NK-92 (cell line): Measurements from ENCODE around the gene LPAR6.

Experiments
- DNase-seq: peaks from one replicate; lab custom pipeline; 2025; ENCODE audit not compliant: unreplicated experiment; lab: John Stamatoyannopoulos, UW

The LPAR6 gene

GRCh38 chr13:48415516-48415915 is 2.6 kb upstream of the LPAR6 start:
- DNase-seq, result no peak

GRCh38 chr13:48414501-48414900 is 1.6 kb upstream of the LPAR6 start:
- DNase-seq, result no peak

GRCh38 chr13:48411841-48412531 is 927 bp downstream of the LPAR6 start:
- no peak for DNase-seq

GRCh38 chr13:48411147-48411794 is 1.6 kb downstream of the LPAR6 start:
- no peak for DNase-seq

- DNase-seq, result no peak
These were observed 2.7 kb downstream of the LPAR6 start for GRCh38 chr13:48410199-48410598.

- DNase-seq, result no peak
These were observed 7.0 kb downstream of the LPAR6 start for GRCh38 chr13:48405875-48406274.

- DNase-seq, result no peak
These were observed 8.0 kb downstream of the LPAR6 start for GRCh38 chr13:48404952-48405351.

GRCh38 chr13:48403913-48404312 is 9.0 kb downstream of the LPAR6 start:
- DNase-seq, result no peak

- DNase-seq, result no peak
These were observed 9.7 kb downstream of the LPAR6 start for GRCh38 chr13:48403151-48403631.

- DNase-seq, result no peak
These were observed 10.5 kb downstream of the LPAR6 start for GRCh38 chr13:48402325-48402932.

GRCh38 chr13:48401480-48401879 is 11.4 kb downstream of the LPAR6 start:
- DNase-seq, result no peak

GRCh38 chr13:48400850-48401291 is 12.0 kb downstream of the LPAR6 start:
- no peak for DNase-seq

- DNase-seq, result no peak
These were observed 12.7 kb downstream of the LPAR6 start for GRCh38 chr13:48400090-48400694.

- no peak for DNase-seq
These were observed 14.3 kb downstream of the LPAR6 start for GRCh38 chr13:48398450-48399095.

- DNase-seq, result no peak
These were observed 15.2 kb downstream of the LPAR6 start for GRCh38 chr13:48397744-48398143.

GRCh38 chr13:48393698-48394085 is 19.2 kb downstream of the LPAR6 start:
- no peak for DNase-seq

- no peak for DNase-seq
These were observed 19.7 kb downstream of the LPAR6 start for GRCh38 chr13:48393030-48393697.

- DNase-seq, result no peak
These were observed 21.7 kb downstream of the LPAR6 start for GRCh38 chr13:48391257-48391656.

GRCh38 chr13:48386816-48387215 is 26.1 kb downstream of the LPAR6 start:
- no peak for DNase-seq

GRCh38 chr13:48383384-48383783 is 29.5 kb downstream of the LPAR6 start:
- no peak for DNase-seq

- DNase-seq, result no peak
These were observed 32.3 kb downstream of the LPAR6 start for GRCh38 chr13:48380581-48380980.
